NCI-H1105 treated with DMSO at 0.1 percent for 48 hours (cell line): ENCODE measurements around the gene TRAFD1.

Source experiments
- DNase-seq: peaks from one replicate; lab custom pipeline; 2025; lab: John Stamatoyannopoulos, UW

Gene TRAFD1

DNA sequence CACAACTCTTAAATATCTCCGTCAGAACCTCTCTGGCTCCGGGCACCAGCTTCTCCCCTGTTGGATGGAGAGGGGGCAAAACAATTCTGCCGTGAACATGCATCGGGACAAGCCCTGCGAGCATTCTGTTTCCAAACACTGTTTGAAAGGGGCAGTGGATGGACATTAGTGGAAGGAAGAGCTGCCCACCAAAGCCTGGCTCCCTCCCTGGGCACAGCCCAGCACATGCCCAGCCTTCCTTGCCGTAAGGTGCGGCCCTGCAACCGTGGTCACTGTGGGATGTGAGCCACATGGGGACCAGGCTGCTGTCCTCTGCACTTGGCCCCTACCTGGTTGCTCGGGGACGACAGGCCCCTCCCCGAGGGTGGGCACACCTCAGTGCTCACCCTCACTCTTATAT is 54.0 kb downstream of the TRAFD1 start:
- DNase-seq = no peak

DNA sequence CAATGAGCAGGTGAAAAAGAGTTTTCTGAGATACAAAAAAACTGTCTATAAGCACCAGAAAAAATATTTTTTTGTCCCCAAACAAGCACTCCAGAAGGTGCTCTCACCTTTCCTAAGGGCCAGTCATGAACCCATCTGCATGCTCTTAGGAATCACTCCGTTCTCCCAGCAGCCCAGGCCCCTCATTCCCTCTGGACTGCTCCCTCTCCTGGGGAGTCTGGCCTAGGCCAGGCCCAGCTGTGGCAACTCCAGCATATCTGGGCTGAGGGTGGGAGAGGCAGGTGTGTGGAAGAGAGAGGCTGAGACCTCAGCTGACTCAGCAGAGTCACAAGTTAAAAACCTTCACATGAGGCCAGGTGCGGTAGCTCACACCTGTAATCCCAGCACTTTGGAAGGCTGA is 54.6 kb downstream of the TRAFD1 start:
- DNase-seq = peak; percentile 25

DNA sequence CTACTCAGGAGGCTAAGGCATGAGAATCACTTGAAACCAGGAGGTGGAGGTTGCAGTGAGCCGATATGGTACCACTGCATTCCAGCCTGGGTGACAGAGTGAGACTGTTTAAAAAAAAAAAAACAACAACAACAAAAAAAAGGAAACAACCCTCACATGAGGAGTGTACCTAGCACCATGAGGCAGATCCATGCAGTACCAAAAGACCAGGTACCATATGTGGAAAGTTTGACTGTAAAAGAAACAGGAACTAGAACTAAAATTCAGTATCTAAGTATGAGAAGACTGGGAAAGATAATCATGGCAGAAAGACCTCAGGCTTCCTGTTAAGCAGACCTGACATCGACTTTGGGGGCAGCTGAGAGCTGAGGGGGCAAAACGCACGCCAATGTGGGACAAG is 55.1 kb downstream of the TRAFD1 start:
- no peak for DNase-seq

DNA sequence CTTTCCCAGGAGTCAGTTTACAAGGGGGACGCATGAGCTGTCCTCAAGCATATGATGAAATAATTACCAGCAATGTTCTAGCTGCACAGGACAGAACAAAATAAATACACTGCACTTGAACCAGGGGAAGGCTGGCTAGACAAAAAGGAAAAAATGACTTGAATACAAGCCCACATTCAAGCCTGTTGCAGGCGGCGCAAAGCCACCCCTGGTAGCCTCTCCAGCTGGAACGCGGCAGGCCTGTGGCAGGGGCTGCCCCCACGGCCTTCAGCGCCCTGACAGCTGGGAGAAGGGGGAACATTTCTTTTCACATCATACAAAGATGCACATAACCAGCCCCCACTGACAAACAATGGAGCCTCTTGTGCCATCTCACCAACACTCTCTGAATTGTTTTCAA is 57.1 kb downstream of the TRAFD1 start:
- DNase-seq = peak; percentile 59

DNA sequence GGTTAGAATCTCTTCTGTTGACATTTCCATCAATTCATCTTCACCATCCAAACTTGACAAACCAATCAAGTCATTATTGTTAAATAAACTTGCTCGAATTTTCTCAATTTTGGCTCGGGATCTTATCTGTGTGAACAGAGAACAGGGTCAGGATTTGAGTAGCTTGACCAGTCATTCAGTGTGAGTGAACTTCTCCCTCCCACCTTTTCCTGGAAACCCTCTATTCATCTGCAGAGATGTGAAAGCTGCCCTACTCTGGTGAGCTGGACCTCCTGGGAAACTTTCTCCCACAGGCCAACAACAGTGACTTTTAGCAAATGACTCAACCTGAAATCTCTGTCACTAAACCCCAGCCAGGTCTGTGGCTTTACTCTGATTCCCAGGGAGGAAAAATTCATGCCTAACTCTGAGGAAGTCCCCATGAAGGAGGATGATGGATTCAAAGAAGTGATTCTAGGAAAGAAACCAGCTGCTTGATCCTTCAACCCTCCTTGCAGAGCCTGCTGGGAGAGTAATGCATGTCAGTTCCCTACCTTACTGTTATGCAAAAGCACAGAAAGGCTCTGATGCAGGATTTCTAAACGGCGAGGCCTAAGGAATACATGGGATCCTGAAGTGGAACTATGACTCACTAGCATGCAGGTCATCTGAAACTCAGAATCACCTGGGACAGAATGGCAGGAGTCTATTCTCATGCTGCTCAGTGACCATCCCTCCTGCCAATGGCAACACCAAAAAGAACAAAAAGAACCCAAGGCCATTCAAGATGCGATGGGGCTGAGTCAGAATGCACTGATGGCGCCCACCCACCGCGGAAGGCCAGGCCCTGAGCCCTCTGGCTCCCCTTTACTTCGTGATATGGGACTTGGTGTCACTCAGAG is 58.0 kb downstream of the TRAFD1 start:
- no peak for DNase-seq

DNA sequence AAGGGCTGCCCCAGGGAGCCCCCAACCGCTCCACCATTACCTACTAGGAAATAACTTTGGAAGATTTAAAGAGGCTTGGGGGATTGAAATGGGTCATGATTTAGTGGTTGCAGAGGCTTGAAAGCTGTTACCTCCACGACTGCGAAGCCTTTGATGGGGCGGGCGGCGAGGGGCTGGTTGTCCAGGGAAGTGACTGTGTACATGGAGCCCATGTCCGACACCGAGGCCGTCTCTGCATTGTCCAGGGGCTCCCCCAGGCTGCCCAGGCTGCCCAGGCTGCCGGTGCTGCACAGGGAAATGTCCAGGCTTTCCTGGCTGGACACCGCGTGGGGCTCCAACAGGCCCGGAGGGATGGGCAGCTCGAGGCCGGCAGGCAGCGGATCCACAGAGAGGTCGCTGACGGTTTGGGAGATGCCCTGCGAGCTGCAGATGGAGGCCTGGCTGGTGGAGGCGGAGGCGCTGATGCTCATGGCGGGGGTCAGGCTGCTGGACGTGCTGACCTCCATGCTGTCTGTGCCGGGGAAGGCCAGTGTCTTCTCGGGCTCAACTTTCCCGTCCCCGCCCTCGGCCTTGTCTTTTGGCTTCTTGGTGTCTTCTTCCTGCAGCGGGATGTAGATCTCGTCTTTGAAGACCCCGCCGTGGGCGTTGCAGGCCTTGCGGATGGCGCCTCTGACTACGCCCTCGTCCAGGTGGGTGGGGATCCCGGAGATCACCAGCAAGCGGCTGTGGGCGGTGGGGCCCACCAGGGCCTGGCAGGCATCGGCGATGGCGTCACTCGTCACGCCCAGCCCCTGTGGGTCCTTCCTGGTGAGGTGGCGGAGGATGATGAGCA is 58.9 kb downstream of the TRAFD1 start:
- no peak for DNase-seq

DNA sequence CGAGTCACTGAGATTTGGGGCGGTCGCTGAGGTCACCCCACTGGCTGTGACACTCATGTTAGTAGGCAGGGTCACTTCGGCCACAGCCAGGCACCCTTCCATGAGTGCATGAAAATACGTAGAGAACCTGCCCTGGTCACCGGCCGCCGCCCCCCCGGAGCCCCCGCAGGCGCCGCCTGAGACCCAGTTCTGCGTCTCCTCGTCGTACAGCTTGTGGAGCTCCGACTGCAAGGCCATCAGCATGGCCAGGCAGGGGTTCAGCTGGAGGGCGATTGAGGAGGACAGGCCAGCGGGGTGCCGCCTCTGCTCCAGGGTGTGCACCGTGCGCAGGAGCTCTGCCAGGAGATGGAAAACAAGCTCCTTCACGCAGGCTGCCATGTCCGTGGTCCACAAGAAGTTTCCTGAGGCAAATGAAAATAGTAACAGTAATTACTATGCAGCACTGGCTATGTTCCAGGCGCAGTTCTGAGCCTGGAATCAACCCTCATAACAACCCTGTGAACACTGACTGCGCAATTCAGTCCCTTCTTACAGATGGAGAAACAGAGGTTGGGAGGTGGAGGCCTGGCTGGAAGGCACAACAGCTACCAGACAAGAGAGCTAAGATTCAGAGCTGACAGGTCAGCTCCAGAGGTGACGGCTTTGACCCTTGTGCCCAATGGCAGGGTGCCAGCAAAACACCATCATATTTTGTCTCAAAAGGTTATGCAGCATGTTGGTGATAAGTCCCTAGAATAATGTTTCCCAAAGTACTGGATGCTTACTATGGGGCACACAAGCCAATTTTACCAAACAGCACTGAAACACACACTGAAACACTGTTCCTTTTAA is 59.9 kb downstream of the TRAFD1 start:
- no peak for DNase-seq

DNA sequence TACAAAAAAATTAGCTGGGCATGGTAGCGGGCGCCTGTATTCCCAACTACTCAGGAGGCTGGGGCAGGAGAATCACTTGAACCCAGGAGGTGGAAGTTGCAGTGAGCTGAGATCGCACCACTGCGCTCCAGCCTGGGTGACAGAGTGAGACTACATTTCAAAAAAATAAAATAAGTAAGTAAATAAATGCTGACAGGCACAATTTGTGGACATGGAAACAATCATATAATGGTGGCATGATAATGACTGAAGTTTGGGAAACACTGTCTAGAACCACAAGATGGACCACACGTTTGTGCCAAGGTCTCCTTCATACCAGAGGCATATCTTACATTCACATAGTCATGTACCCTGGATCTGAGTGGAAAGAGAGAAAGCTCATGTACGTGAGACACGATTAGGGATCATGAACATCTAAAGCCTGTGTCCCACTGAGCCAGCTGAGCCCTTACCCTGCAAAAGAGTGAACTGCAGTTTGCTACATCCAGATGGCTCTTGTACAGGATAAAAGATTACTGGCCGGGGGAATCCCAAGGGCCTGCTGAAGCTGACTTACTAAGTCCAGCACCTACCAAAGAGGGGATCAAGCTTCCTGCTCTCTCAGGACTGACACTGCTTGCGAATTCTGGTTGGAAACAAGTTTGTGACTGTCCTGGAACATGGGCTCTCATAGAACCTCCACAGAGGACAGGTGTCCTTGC is 62.9 kb downstream of the TRAFD1 start:
- DNase-seq = no peak

DNA sequence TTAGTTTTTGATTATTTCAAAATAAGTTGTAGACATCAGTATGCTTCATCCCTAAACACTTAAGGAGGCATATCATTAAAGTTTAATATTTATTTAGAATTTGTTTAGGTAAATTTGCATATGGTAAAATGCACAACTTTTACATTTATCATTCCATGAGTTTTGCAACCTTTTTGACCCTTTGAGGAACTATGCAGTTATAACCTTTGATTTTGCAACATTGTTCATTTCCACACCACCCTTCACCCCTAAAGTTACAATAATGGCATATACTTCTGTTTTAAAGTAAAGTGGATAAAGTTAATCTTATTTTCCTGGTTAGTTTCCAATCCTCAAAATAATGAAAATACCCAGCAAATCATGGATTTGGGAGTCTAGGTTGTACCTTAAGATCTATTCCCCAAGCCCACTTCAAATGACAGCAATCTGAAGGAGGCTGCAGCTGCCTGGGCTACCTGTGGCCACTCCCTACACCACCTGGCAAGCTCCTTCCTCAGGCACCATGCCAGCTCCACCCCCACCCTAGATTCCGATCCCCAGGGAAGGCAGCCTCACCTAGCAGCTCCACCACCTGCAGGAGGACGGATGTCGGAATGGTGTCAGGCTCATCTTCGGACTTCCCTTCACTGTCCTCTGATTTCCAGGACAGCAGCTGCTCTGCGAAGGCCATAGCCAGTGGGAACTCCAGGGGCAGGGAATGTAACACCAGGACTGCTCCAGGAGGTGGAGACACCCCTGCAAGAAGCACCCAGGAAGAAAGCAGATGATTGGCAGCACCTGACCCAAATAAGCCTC is 65.1 kb downstream of the TRAFD1 start:
- DNase-seq = peak; percentile 92

DNA sequence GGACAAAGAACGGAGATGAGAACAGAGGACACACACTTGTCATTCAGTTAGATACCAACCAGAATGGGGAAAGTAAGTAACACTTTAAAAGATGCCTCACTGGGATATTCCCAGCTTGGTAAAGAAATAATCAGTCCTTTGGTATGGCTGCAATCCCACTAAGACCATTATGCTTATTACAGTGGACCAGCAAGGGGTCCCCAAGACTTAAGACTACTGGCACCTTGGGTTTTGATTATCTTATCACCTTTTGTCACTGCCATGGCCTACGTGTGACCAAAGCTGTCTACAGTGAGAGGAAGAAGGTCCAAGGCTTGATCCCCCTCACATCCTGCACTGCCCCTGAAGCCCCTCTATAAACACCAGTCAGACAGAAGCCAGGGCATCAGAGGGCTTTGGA is 65.8 kb downstream of the TRAFD1 start:
- no peak for DNase-seq

DNA sequence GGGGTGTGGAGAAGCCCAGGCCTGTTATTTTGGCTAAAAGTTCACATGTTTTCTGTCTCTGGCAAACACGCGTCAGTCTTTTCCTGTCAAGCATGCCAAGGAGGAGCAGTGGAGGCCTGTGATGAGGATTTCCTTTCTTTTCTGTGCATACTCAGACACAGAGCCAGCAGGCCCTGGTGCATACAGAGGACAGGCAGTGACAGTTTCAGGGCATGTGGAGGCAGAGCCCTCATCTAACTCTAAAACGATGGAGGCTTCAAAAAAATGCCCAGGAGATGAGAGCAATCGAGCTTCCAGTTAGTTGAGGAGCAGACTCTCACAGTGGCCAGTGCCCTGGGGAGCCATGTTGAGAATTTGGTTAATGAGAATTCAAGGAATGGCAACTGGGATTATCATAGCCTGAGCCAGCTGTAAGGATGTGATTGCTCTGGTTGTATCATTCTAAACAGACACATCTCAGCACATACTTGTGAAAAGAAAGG is 66.5 kb downstream of the TRAFD1 start:
- DNase-seq = peak; percentile 7

DNA sequence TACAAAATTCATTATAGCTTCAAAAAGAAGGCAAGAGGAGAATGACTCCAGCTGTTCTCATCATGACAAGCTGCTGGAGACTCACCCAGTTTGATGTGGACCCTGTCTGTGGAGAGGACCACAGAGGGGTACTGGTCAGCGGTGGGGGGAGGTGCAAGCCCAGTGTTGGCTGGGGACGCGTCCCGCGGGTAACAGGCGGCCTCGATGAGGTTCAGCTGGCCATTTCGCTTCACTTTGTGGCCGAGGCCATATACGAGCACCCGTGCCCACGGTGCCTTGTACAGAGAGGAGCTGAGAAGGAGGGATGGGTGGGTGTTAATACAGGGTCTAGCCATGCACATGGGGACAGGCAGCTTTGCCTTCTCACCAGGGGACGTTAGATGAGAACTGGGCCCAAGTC is 67.1 kb downstream of the TRAFD1 start:
- no peak for DNase-seq

DNA sequence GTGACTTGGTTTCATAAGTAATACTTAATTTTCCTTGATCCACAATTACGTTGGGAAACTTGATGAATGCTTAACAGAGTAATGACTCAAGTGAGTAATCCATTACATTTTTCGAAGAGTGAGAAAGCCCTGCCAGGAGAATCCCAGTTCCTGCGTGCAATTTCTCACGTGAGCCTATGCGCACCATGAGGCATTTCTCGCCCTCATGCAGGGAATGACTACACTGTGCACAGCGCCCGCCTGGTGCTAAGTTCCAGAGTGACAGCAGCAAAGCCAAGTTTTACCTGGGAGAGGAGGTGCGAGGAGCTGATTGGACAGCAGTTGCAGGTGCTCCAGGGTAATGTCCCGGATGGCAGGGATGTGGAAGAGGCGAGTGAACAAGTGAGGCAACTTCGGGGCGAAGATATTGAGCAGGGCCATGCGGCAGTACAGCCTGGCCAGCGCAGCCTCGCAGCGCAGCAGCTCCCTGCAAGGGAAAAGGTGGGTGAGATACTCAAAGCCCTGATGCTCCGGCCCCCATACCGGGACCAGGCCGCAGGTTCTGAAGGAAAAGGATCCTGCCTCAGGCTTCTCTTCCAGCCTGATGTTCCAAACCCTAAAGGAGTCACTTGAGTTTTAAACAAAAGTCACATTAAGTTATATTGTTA is 69.4 kb downstream of the TRAFD1 start:
- DNase-seq = no peak

DNA sequence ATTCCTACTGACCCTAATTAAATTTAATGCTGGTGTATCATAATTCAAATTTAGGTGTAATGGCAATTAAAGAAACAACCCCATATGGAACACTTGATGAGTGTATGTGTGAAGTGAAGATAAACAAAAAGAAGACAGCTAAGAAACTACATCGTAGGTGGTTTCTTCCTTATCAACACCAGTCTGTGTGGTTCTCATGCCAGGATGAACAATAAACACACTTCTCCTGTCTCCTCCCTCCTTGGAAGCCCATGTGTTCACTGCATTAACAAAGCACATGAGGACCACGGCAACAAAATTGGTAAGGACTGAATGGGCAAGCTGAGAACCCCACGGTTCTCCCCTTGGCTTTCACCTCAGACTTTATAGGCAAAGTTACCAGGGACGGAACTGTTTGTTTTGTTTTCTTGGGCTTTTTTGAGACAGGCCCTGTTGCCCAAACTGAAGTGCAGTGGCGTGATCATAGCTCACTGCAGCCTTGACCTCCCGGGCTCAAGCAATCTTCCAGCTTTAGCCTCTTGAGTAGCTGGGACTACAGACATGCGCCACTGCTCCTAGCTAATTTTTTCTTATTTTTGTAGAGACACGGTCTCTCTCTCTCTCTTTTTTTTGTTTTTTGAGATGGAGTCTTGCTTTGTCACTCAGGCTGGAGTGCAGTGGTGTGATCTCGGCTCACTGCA is 71.0 kb downstream of the TRAFD1 start:
- no peak for DNase-seq

DNA sequence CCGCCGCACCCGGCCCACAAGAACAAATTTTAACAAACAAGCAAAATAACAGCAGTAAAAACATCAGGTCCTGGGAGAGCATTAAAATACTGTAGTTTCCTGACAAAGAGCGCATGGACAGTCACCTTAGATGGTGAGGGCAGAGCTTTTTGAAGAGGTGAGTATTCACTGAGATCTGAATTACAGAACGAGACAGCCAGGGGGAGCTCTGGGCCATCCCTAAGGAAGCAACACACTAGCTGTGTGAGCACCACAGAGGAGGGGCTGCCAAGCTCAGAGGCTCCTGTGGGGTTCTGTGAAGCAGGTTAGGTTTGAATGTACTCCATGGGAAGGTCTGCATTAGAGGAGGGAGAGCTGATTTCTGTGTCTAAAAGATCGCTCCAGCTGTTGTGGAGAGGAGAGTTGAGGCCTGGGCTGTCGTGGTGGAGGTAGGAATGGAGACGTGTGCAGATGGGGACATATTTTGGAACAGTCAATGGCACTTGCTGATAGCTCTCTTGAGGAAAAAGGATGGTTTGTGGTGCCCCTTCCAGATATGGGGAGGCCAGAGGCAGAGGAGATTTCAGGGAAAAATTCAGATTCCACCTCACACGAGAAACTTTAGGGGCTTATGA is 72.9 kb downstream of the TRAFD1 start:
- DNase-seq = peak; percentile 68

DNA sequence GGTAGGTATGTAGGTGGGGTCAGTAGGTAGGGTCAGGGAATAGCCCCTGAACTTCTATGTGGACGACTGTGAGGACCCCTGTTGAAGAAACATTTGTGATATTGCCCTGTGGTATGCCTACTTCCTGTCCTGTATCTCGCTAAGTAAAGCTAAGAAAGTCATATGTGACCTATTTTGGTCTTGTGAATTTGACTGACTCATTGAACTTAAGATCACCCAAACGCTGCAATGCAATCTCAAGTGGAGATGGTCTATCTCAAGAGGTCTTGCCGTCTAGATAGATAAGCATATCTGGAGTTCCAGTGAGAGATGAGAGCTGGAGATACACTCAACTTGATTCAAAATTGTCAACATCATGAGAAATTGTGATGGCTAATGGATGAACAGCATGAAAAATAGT is 73.8 kb downstream of the TRAFD1 start:
- no peak for DNase-seq
